A549 (cell line): ENCODE results near the gene C11orf21.

ENCODE experiments used
- EP300 ChIP-seq, 2 experiments: fragments of >200 bp; sonication (Bioruptor Twin); formaldehyde crosslinking; IDR thresholded peaks; 2 replicates in 1 of 2; 3 replicates in 1 of 2; pipeline ENCODE4 v1.6.1; 2016 to 2017
- JUN ChIP-seq, 2 experiments: fragments of >200 bp; sonication (Bioruptor Twin); formaldehyde crosslinking; IDR thresholded peaks; 2 replicates in 1 of 2; 3 replicates in 1 of 2; pipeline ENCODE4 v1.6.1; 2016 to 2017
- RNF2 ChIP-seq: fragments of 200-600 bp; sonication (generic); IDR thresholded peaks from 2 replicates; pipeline ENCODE4 v1.6.1; 2016; ENCODE audit warnings: low read depth, mild to moderate bottlenecking, antibody characterized with exemption, moderate library complexity, borderline replicate concordance
- TF ChIP-seq, protein P1 (sequence below): fragments of >200 bp; sonication (Bioruptor Twin); formaldehyde crosslinking; IDR thresholded peaks from 3 replicates; pipeline ENCODE4 v1.5.1; 2016

DNA sequence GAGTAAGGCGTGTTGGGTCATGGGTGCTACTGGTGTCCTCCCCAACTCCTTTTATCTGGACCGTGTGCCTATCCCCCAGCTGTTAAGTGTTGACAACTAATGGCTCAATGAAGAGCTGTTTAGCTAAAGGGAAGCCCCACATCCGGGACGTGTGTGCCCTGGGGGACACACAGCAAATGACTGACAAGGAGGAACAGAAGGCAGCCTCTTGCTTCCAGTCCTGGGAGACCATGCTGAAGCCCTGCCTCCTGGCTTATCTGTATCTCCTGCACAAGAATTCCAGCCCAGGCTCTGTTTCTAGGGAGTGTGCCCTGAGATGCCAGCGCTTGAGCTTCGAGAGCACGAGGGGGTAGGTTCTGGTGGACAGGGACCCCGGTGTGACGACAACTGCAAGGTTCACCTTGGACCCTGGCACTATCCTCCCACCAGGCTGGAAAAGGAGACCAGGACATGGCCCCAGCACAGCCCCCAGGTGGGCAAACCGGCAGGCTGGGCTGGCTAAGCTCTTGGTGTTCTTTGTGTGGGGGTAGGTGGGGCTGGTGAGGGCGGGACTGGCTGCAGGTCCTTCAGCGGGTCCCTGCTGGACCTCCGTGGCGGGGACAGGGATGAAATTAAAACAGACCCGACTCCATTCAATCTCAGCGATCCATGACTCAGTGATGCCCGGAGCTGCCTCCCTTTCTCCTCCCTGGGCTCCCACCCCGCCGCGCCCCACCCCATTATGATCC is 52.4 kb downstream of the C11orf21 start:
- TF ChIP-seq EP300 (IDR thresholded peaks at IDR 0.05) (no peak), RNF2 (no peak), JUN (IDR thresholded peaks at IDR 0.05) (no peak)
- TF ChIP-seq, protein P1, sequence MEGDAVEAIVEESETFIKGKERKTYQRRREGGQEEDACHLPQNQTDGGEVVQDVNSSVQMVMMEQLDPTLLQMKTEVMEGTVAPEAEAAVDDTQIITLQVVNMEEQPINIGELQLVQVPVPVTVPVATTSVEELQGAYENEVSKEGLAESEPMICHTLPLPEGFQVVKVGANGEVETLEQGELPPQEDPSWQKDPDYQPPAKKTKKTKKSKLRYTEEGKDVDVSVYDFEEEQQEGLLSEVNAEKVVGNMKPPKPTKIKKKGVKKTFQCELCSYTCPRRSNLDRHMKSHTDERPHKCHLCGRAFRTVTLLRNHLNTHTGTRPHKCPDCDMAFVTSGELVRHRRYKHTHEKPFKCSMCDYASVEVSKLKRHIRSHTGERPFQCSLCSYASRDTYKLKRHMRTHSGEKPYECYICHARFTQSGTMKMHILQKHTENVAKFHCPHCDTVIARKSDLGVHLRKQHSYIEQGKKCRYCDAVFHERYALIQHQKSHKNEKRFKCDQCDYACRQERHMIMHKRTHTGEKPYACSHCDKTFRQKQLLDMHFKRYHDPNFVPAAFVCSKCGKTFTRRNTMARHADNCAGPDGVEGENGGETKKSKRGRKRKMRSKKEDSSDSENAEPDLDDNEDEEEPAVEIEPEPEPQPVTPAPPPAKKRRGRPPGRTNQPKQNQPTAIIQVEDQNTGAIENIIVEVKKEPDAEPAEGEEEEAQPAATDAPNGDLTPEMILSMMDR = no peak
